COR-L47 (cell line): ENCODE results near the gene RAB27B.
"Not testable (repeated sequence)": the region's sequence is repeated elsewhere in the genome, so short reads cannot be mapped to it uniquely, and the experiment has no call there.

ENCODE experiments used
- DNase-seq: peaks from one replicate; lab custom pipeline; 2025; lab: John Stamatoyannopoulos, UW

Gene RAB27B, protein sequence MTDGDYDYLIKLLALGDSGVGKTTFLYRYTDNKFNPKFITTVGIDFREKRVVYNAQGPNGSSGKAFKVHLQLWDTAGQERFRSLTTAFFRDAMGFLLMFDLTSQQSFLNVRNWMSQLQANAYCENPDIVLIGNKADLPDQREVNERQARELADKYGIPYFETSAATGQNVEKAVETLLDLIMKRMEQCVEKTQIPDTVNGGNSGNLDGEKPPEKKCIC

DNA sequence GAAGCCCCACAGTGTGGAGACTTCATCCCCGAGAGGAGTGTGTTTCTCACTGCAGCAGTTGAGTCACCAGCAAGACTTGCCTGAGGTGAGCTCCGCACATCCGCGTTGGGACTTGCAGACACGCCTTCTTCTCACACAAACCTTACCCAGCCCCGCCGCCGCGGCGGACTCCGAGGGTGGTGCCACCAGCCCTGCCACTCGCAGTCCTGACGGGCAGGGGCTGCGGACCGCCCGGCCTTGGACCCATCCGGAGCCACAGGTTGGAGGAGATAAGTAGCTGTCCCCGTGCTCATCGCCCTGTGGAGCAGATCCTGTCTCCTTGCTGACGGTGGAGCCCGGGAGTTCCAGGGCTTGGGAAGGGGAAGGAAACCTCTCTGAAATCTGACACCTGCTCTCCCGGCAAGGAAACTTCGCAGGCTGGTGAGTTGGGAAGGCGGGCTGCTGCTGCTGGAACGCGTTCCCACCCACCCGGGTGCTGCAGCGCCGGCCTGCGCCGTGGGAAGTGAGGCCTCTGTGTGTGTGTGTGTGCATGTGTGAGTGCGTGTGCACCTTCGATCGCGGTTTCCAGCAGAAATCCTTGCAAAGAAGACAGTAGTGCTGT is at the start of gene RAB27B:
Gene RAB27B, plus strand, starts transcription at position 197 of the 601 bp plus-strand sequence. CDS start 49,109 bp downstream, outside the sequence.
- peak; percentile 80 for DNase-seq

DNA sequence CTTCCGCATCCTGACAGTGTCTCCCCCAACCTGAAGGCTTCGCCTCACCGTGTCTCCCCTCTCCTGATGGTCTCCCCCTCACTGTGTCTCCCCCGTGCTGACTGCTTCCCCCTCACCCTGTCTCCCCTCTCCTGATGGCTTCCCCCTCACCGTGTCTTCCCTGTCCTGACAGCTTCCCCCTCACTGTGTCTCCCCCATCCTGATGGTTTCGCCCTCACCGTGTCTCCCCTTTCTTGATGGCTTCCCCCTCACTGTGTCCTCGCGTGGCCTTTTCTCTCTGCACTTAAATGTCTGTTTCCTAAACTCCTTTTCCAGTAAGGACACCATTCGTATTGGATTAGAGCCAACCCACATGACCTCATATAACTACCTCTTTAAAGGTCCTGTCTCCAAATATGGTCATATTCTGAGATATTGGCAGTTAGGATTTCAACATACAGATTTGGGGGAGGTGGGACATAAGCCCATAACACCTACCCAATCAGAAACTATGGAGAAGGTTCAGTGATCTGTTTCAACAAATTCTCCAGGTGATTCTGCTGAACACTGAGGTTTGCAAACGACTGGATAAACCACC is 47.9 kb upstream of the RAB27B start:
- DNase-seq: no peak

- DNase-seq: no peak
Observed at GRCh38 chr18:54780970-54781369, 47.3 kb upstream of the RAB27B start.

- peak; percentile 30 for DNase-seq
Observed at GRCh38 chr18:54783139-54783538, 45.1 kb upstream of the RAB27B start.

DNA sequence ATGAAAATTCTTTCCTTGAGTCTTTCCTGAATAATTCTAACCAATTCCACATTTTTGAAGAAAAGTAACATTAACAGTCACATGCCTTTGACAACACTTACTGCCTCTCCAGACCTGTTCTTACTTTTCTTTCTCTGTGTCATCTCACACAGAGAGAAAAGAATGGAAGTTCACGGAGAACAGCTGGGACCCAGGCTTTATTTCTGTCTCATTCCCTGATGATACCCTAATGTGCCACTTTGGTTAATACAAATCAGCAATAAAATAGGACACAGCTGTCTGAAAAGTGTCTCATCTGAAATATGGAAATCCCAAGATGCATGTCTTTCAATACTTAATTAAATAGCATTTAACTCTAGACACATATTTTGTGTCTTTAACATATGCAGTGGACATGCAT is 42.1 kb upstream of the RAB27B start:
- no peak for DNase-seq

- DNase-seq: no peak
Observed at GRCh38 chr18:54787121-54787520, 41.2 kb upstream of the RAB27B start.

DNA sequence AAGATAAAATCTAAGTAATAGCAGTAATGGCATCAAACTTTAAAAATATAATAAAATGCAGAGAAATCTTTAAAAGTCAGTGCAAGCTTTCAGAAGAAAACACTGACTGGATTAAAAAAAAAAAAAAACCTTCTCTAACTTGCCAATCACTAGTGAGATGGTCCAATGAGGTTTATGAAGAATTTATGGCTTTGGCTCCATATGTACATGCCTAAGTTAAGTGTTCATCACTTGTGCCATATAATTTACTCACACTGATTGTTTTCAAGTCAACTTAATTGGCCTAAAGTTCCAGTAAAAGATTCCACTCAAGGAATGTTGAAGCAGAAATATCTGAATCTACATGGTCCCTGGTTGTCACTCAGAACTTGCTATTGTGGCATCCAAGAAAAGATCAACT is 40.7 kb upstream of the RAB27B start:
- DNase-seq: no peak

DNA sequence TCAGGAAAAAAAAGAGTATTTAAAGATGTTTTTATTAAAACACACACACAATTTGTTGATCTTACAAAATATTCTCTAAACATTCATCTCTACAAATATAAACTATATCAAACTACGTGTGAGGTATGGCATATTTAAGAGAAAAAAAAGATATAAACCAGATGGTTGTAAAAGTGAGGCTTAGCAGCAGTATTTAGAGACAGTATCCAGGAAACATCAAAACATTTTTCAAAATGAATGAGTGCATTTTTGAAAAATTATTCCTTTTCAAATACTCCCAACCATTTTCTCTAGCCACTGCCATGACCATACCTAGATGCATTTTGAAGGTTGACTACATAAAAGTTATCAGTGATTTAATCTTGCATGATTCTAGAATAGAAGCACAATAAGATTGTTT is 38.2 kb upstream of the RAB27B start:
- no peak for DNase-seq

DNA sequence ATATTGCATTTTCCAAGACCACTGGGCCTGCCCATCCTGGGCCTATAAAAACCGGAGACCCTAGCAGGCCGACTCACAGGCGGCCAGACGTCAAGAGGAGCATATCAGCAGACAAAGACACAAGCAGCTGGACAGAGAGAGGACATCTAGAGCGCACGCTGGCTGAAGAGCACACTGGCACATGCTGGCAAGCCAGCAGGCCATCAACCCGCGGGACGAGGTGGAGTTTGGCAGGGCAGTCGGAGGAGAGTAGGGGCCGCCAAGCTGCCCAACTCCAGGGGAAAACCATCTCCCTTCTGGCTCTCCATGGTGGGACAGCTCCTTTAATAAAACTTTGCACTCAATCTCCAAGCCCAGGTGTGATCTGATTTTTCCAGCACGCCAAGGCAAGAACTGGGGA is 36.6 kb upstream of the RAB27B start:
- no peak for DNase-seq

DNA sequence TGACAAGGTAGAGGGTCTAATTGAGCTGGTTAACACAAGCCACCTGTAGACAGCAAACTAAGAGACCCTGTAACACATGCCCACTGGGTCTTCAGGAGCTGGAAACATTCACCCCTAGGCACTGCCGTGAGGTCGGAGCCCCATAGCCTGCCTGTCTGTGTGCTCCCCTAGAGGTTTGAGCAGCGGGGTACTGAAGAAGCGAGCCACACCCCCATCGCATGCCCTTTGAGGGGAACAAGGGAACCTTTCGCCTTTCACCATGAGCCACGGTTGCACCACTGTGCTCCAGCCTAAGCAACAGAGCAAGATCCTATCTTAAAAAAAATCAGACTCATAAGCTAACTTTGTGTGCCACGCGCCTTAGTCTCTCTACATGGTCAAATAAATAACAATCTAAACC is 36.2 kb upstream of the RAB27B start:
- DNase-seq: no peak

- DNase-seq: no peak
Observed at GRCh38 chr18:54794823-54795222, 33.5 kb upstream of the RAB27B start.

DNA sequence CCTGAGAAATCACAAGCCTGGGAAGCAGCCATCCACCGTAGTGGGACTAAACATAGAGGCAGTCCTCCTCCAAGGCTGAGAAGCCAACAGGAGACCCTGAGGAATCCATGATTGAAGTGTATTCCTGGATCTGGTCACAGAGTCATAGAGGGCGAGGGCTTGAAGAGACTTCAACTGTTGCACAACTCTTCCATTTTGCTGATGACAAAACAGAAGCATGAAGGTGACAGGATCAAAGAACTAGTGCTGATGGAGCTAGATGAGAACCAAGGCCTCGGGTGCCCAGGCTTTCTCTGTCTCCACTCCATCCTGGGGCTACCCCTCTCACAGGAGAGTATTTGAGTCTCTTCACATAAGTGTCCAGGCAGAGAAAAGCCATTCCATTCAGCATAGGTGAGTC is 30.1 kb upstream of the RAB27B start:
- DNase-seq: no peak

- no peak for DNase-seq
Observed at GRCh38 chr18:54801374-54801773, 26.9 kb upstream of the RAB27B start.

DNA sequence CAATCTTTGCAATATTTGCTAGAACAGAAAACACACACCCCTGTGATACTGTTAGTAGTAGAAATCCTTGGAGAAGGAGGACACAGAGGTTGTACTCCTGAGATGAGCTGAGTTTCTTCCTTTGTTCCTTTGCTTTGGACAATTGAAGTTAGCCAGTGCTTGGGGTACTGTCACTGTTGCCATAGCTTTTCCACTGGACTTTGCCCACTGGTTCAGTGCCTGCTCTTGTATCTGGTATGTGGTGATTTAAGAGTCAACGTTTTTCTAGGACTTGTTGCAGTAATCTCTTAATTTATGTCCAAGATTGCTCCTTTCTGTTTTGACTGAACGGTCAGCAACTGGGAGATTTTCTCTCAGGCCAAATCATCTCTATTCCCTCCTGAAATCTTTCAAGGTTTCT is 26.1 kb upstream of the RAB27B start:
- no peak for DNase-seq

- DNase-seq: no peak
Observed at GRCh38 chr18:54802686-54803395, 25.4 kb upstream of the RAB27B start.

DNA sequence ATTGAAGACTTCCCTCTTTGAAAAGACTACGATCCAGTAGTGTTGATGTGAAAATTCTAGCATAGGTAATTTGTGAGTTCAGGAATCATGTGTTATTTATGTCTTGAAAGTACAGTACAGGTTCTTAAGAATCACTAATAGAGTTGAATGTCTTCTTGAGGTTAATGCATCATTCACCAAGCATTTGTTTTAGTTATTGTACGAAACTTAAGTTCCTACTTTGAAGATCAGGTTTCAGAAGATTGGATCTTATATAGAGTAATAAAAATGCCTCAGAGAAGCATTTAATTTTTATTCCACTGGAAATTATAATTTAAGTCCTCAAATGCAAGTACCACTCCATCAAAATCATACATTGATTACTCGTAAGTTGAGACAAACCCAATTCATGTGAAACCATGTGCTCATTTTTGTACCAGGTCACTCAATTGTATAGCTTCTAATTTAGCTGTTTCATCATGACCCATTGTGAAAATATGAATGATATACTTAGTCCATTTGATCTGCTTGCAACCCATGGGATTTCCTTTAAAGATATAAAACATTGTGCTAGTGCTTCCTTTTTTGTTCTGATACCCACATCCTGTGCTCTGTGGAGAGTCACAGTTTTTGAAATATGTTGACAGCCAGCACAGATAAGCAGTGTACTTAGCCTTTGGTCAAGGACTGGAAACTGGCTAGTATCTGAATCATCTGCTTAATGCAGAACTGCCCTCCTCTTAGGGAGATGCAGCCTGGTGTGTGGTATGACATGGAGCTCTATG is 22.5 kb upstream of the RAB27B start:
- DNase-seq: no peak

GRCh38 chr18:54806526-54806925 is 21.8 kb upstream of the RAB27B start:
- no peak for DNase-seq

GRCh38 chr18:54807303-54807702 is 21.0 kb upstream of the RAB27B start:
- DNase-seq: no peak

- not testable (repeated sequence) for DNase-seq
Observed at GRCh38 chr18:54810662-54811061, 17.6 kb upstream of the RAB27B start.

- DNase-seq: no peak
Observed at GRCh38 chr18:54812885-54813284, 15.4 kb upstream of the RAB27B start.

DNA sequence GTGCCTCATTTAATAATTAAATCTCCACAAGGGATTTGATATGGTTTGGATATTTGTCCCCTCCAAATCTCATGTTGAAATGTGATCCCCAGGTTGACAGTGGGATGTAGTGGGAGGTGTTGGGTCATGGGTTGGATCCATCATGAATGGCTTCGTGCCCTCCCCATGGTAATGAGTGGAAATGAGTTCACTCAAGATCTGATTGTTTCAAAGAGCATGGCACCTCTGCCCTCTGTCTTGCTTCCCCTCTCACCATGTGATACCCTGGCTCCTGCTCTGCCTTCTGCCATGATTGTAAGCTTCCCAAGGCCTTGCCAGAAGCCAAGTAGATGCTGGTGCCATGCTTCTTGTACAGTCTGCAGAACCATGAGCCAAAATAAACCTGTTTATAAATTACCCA is 15.0 kb upstream of the RAB27B start:
- DNase-seq: no peak

GRCh38 chr18:54813977-54814565 is 14.2 kb upstream of the RAB27B start:
- no peak for DNase-seq
